Hepatocyte (in vitro differentiated cells): ENCODE data around the gene HSPA12A. TPM values are rescaled to one million over a fixed set of nuclear protein-coding genes. Genes with fewer than 3 reads are reported as not detected.

Experiments used
- DNase-seq: peaks from one replicate; pipeline ENCODE4 v3.0.0-alpha.2; 2016; ENCODE audit warnings: low spot score
- H2AFZ ChIP-seq: fragments of 200-600 bp; sonication (generic); 2 replicates; pipeline ENCODE4 v1.6.0; 2016; ENCODE audit warnings: antibody characterized with exemption, mild to moderate bottlenecking
- H3K27ac ChIP-seq: fragments of 200-600 bp; sonication (generic); 2 replicates; pipeline ENCODE4 v1.5.1; 2016; ENCODE audit warnings: mild to moderate bottlenecking
- H3K27me3 ChIP-seq: fragments of 200-600 bp; sonication (generic); 2 replicates; pipeline ENCODE4 v1.6.1; 2016
- H3K36me3 ChIP-seq: fragments of 200-600 bp; sonication (generic); replicated peaks from 2 replicates; pipeline ENCODE4 v1.5.1; 2016; ENCODE audit warnings: low read depth; ENCODE audit not compliant: insufficient read depth
- H3K4me1 ChIP-seq: fragments of 200-600 bp; sonication (generic); 2 replicates; pipeline ENCODE4 v1.5.1; 2016; ENCODE audit warnings: mild to moderate bottlenecking, moderate library complexity; ENCODE audit not compliant: insufficient read depth
- H3K4me2 ChIP-seq: fragments of 200-600 bp; sonication (generic); 2 replicates; pipeline ENCODE4 v1.6.0; 2016
- H3K4me3 ChIP-seq: fragments of 200-600 bp; sonication (generic); 2 replicates; pipeline ENCODE4 v1.5.1; 2016; ENCODE audit warnings: mild to moderate bottlenecking
- H3K79me2 ChIP-seq: fragments of 200-600 bp; sonication (generic); 2 replicates; pipeline ENCODE4 v1.6.0; 2017; ENCODE audit warnings: mild to moderate bottlenecking
- H3K9me2 ChIP-seq: fragments of 200-600 bp; sonication (generic); replicated peaks from 2 replicates; pipeline ENCODE4 v1.6.0; 2017; ENCODE audit warnings: mild to moderate bottlenecking; ENCODE audit not compliant: insufficient read depth
- H3K9me3 ChIP-seq: fragments of 200-600 bp; sonication (generic); 2 replicates; pipeline ENCODE4 v1.5.1; 2016; ENCODE audit warnings: low read depth, mild to moderate bottlenecking
- H4K20me1 ChIP-seq: fragments of 200-600 bp; sonication (generic); 2 replicates; pipeline ENCODE4 v1.6.0; 2016; ENCODE audit warnings: mild to moderate bottlenecking; ENCODE audit not compliant: insufficient read depth, poor library complexity, severe bottlenecking
- CTCF ChIP-seq: fragments of 200-600 bp; sonication (generic); IDR thresholded peaks from 2 replicates; pipeline ENCODE4 v1.5.1; 2016; ENCODE audit warnings: antibody characterized with exemption, mild to moderate bottlenecking; ENCODE audit not compliant: poor library complexity
- EZH2 ChIP-seq: fragments of 200-600 bp; sonication (generic); IDR thresholded peaks from 2 replicates; pipeline ENCODE4 v1.6.1; 2016; ENCODE audit warnings: antibody characterized with exemption, mild to moderate bottlenecking, borderline replicate concordance
- EZH2phosphoT487 ChIP-seq: fragments of 200-600 bp; sonication (generic); IDR thresholded peaks from one replicate; pipeline ENCODE4 v1.6.1; 2018; ENCODE audit warnings: antibody characterized with exemption, mild to moderate bottlenecking, low read depth, moderate library complexity; ENCODE audit not compliant: unreplicated experiment, severe bottlenecking
- WGBS: methylation state at CpG from one replicate; pipeline ENCODE4 v1.1.6; 2016; ENCODE audit warnings: low lambda C conversion rate; ENCODE audit errors: missing lambda C conversion rate; 5-methylcytosine and 5-hydroxymethylcytosine counted together
- polyA plus RNA-seq: library from polyadenylated mRNA; unstranded; fragments of >200 nt; fragmentation: Nextera tagmentation; extraction: Ambion mirVana; gene quantifications from 2 replicates; pipeline ENCODE4 v1.2.1, GENCODE V29; 2016
- total RNA-seq: library from RNA; depleted of rRNA; stranded (reverse); fragments of >200 nt; gene quantifications from 2 replicates; pipeline ENCODE4 v1.2.3, GENCODE V29; 2014

The HSPA12A gene
- total and polyA plus RNA-seq, 2 experiments from 2014 or later, result 8.7 to 9.9 TPM

- TF ChIP-seq CTCF (no peak), EZH2 (no peak), EZH2phosphoT487 (no peak)
- H2AFZ ChIP-seq, result no peak overlapping the region
- H3K9me2 ChIP-seq, result no peaks in the 10 kb centered on the region
- peaks cover 3% of the 10 kb centered on the region for H3K27me3 ChIP-seq
- no peak overlapping the region for H3K4me3 ChIP-seq
- DNase-seq, result no peak
- no peaks in the 10 kb centered on the region for H3K4me1 ChIP-seq
- no peaks in the 10 kb centered on the region for H4K20me1 ChIP-seq
- H3K79me2 ChIP-seq, result no peaks in the 10 kb centered on the region
- no peak overlapping the region for H3K27ac ChIP-seq
- 91% methylated on average over 17 of the region's 17 CpGs for WGBS
- no peaks in the 10 kb centered on the region for H3K36me3 ChIP-seq
- H3K9me3 ChIP-seq, result no peaks in the 10 kb centered on the region
- no peak overlapping the region for H3K4me2 ChIP-seq
These were observed 109.7 kb downstream of the HSPA12A start for GRCh38 chr10:116632596-116633215.

GRCh38 chr10:116631871-116632295, 110.5 kb downstream of the HSPA12A start:
- Histone ChIP-seq H4K20me1 (no peaks in the 10 kb centered on the region), H3K27me3 (peaks cover 3% of the 10 kb centered on the region), H3K4me1 (no peaks in the 10 kb centered on the region), H3K36me3 (no peaks in the 10 kb centered on the region), H3K9me2 (no peaks in the 10 kb centered on the region), H3K4me3 (no peak overlapping the region), H3K9me3 (no peaks in the 10 kb centered on the region), H3K79me2 (no peaks in the 10 kb centered on the region), H3K27ac (no peak overlapping the region), H2AFZ (no peak overlapping the region), H3K4me2 (no peak overlapping the region)
- TF ChIP-seq CTCF (no peak), EZH2phosphoT487 (no peak), EZH2 (no peak)
- DNase-seq, result no peak
- WGBS, result 96% methylated on average over 6 of the region's 6 CpGs

- Histone ChIP-seq H3K79me2 (no peaks in the 10 kb centered on the region), H2AFZ (no peak overlapping the region), H3K27ac (no peak overlapping the region), H3K36me3 (no peaks in the 10 kb centered on the region), H4K20me1 (no peaks in the 10 kb centered on the region), H3K4me2 (no peak overlapping the region), H3K4me1 (no peaks in the 10 kb centered on the region), H3K9me2 (no peaks in the 10 kb centered on the region), H3K27me3 (no peaks in the 10 kb centered on the region), H3K4me3 (no peak overlapping the region), H3K9me3 (no peaks in the 10 kb centered on the region)
- no peak for TF ChIP-seq EZH2
- no peak for TF ChIP-seq CTCF
- no peak for TF ChIP-seq EZH2phosphoT487
- WGBS, result 97% methylated on average over 2 of the region's 2 CpGs
- DNase-seq, result no peak
These were observed 112.3 kb downstream of the HSPA12A start for GRCh38 chr10:116630020-116630419.

- Histone ChIP-seq H3K36me3 (no peaks in the 10 kb centered on the region), H3K9me3 (no peaks in the 10 kb centered on the region), H4K20me1 (no peaks in the 10 kb centered on the region), H2AFZ (no peak overlapping the region), H3K27ac (no peak overlapping the region), H3K27me3 (no peaks in the 10 kb centered on the region), H3K4me2 (no peak overlapping the region), H3K4me3 (no peak overlapping the region), H3K9me2 (no peaks in the 10 kb centered on the region), H3K4me1 (no peaks in the 10 kb centered on the region), H3K79me2 (no peaks in the 10 kb centered on the region)
- DNase-seq, result no peak
- TF ChIP-seq CTCF, result no peak
- TF ChIP-seq EZH2, result no peak
- TF ChIP-seq EZH2phosphoT487, result no peak
- 86% methylated on average over 4 of the region's 4 CpGs for WGBS
These were observed 113.0 kb downstream of the HSPA12A start for GRCh38 chr10:116629340-116629739.
